Renal cortical epithelial cell (primary cell): ENCODE measurements around the gene PLCG2. TPM values are rescaled to one million over a fixed set of nuclear protein-coding genes. Genes with fewer than 3 reads are reported as not detected.
"Not testable (repeated sequence)": the region's sequence is repeated elsewhere in the genome, so short reads cannot be mapped to it uniquely, and the experiment has no call there.

ENCODE experiments used
- DNase-seq: peaks from one replicate; pipeline ENCODE4 v3.0.0-alpha.2; 2011; ENCODE audit warnings: low read depth
- total RNA-seq: library from RNA; depleted of rRNA; stranded (reverse); fragments of >200 nt; gene quantifications from 2 replicates; pipeline ENCODE4 v1.2.3, GENCODE V29; 2014

The PLCG2 gene
- total RNA-seq, 1 donor from 2014 or later, result 20.5 TPM

GRCh38 chr16:81877490-81877889 is 98.4 kb downstream of the PLCG2 start:
- not testable (repeated sequence) for DNase-seq

GRCh38 chr16:81878529-81878928 is 99.4 kb downstream of the PLCG2 start:
- DNase-seq, result no peak

GRCh38 chr16:81879625-81880024 is 100.5 kb downstream of the PLCG2 start:
- no peak for DNase-seq

GRCh38 chr16:81880816-81881215 is 101.7 kb downstream of the PLCG2 start:
- no peak for DNase-seq

- DNase-seq, result no peak
These were observed 102.1 kb downstream of the PLCG2 start for GRCh38 chr16:81881228-81881627.

- no peak for DNase-seq
These were observed 103.5 kb downstream of the PLCG2 start for GRCh38 chr16:81882559-81882958.

GRCh38 chr16:81883235-81883634 is 104.1 kb downstream of the PLCG2 start:
- DNase-seq, result no peak

- peak; percentile 13 for DNase-seq
These were observed 107.0 kb downstream of the PLCG2 start for GRCh38 chr16:81885976-81886586.

- DNase-seq, result peak; percentile 33
These were observed 109.7 kb downstream of the PLCG2 start for GRCh38 chr16:81888520-81889394.

- DNase-seq, result no peak
These were observed 112.8 kb downstream of the PLCG2 start for GRCh38 chr16:81891736-81892364.

- no peak for DNase-seq
These were observed 115.5 kb downstream of the PLCG2 start for GRCh38 chr16:81894592-81894991.

- no peak for DNase-seq
These were observed 117.8 kb downstream of the PLCG2 start for GRCh38 chr16:81896902-81897301.

- no peak for DNase-seq
These were observed 120.5 kb downstream of the PLCG2 start for GRCh38 chr16:81899601-81900000.

- DNase-seq, result no peak
These were observed 120.9 kb downstream of the PLCG2 start for GRCh38 chr16:81900014-81900413.

GRCh38 chr16:81900456-81900855 is 121.4 kb downstream of the PLCG2 start:
- no peak for DNase-seq

GRCh38 chr16:81901484-81901883 is 122.4 kb downstream of the PLCG2 start:
- no peak for DNase-seq

- DNase-seq, result no peak
These were observed 122.9 kb downstream of the PLCG2 start for GRCh38 chr16:81902025-81902424.

- DNase-seq, result no peak
These were observed 125.2 kb downstream of the PLCG2 start for GRCh38 chr16:81904320-81904719.

- no peak for DNase-seq
These were observed 126.2 kb downstream of the PLCG2 start for GRCh38 chr16:81905277-81905676.

GRCh38 chr16:81907681-81908080 is 128.6 kb downstream of the PLCG2 start:
- DNase-seq, result no peak

- DNase-seq, result no peak
These were observed 129.6 kb downstream of the PLCG2 start for GRCh38 chr16:81908466-81909262.

GRCh38 chr16:81910366-81910885 is 131.3 kb downstream of the PLCG2 start:
- no peak for DNase-seq
